SU-DHL-6 (cell line): ENCODE measurements around the gene STRN3.

Source experiments
- H2AFZ ChIP-seq: fragments of 200-600 bp; sonication (generic); 2 replicates; pipeline ENCODE4 v1.6.1; 2014; ENCODE audit warnings: low read depth, mild to moderate bottlenecking, moderate library complexity, mixed read lengths, antibody characterized with exemption, low read length; ENCODE audit not compliant: severe bottlenecking
- H3F3A ChIP-seq: fragments of 200-600 bp; shearing (Covaris generic); 2 replicates; pipeline ENCODE4 v1.6.0; 2016; ENCODE audit warnings: antibody characterized with exemption, mild to moderate bottlenecking; ENCODE audit not compliant: insufficient read depth
- H3K27ac ChIP-seq: fragments of 200-600 bp; sonication (generic); 2 replicates; pipeline ENCODE4 v1.5.1; 2016; ENCODE audit warnings: low read depth, mild to moderate bottlenecking, low read length, moderate library complexity, mixed read lengths
- H3K27me3 ChIP-seq: fragments of 200-600 bp; sonication (generic), shearing (Covaris generic); 2 replicates; pipeline ENCODE4 v1.6.0; 2014; ENCODE audit warnings: mild to moderate bottlenecking, low read length
- H3K36me3 ChIP-seq: fragments of 200-600 bp; sonication (generic); 2 replicates; pipeline ENCODE4 v1.6.1; 2014; ENCODE audit warnings: mild to moderate bottlenecking, low read length, mixed read lengths
- H3K4me2 ChIP-seq: fragments of 300-600, 200-600 bp; shearing (Covaris generic), sonication (generic); 2 replicates; pipeline ENCODE4 v1.6.0; 2014; ENCODE audit warnings: low read length, low read depth, mild to moderate bottlenecking; ENCODE audit not compliant: poor library complexity, severe bottlenecking
- H3K4me3 ChIP-seq: fragments of 200-600 bp; sonication (generic); 2 replicates; pipeline ENCODE4 v1.5.1; 2014; ENCODE audit warnings: antibody characterized with exemption, low read length, mild to moderate bottlenecking, mixed read lengths; ENCODE audit not compliant: insufficient read depth, poor library complexity, severe bottlenecking
- H3K79me2 ChIP-seq: fragments of 200-600 bp; sonication (generic); 2 replicates; pipeline ENCODE4 v1.6.1; 2014; ENCODE audit warnings: mild to moderate bottlenecking, low read length, moderate library complexity; ENCODE audit not compliant: insufficient read depth
- H3K9ac ChIP-seq: fragments of 200-600 bp; sonication (generic); 2 replicates; pipeline ENCODE4 v1.7.0; 2014; ENCODE audit warnings: mild to moderate bottlenecking, low read length
- H3K9me2 ChIP-seq: fragments of 200-600 bp; sonication (generic); replicated peaks from 2 replicates; pipeline ENCODE4 v1.6.1; 2014; ENCODE audit warnings: low read length; ENCODE audit not compliant: insufficient read depth
- H3K9me3 ChIP-seq: fragments of 200-600 bp; sonication (generic); 2 replicates; pipeline ENCODE4 v1.6.1; 2014; ENCODE audit warnings: low read length, mixed read lengths; ENCODE audit not compliant: insufficient read depth
- H4K20me1 ChIP-seq: fragments of 200-600 bp; sonication (generic); 2 replicates; pipeline ENCODE4 v1.6.1; 2014; ENCODE audit warnings: low read depth, mild to moderate bottlenecking, antibody characterized with exemption, low read length, moderate library complexity, mixed read lengths
- CTCF ChIP-seq: fragments of 200-600 bp; sonication (generic); IDR thresholded peaks from one replicate; pipeline ENCODE4 v1.5.1; 2017; ENCODE audit warnings: antibody characterized with exemption, mild to moderate bottlenecking, low read length, moderate library complexity; ENCODE audit not compliant: insufficient read depth, poor library complexity, severe bottlenecking
- EZH2phosphoT487 ChIP-seq: fragments of 200-600 bp; sonication (generic), shearing (Covaris generic); conservative IDR thresholded peaks from 2 replicates; pipeline ENCODE4 v1.6.1; 2018; ENCODE audit warnings: mild to moderate bottlenecking, antibody characterized with exemption, low read length, moderate library complexity, mixed read lengths

The STRN3 gene

DNA sequence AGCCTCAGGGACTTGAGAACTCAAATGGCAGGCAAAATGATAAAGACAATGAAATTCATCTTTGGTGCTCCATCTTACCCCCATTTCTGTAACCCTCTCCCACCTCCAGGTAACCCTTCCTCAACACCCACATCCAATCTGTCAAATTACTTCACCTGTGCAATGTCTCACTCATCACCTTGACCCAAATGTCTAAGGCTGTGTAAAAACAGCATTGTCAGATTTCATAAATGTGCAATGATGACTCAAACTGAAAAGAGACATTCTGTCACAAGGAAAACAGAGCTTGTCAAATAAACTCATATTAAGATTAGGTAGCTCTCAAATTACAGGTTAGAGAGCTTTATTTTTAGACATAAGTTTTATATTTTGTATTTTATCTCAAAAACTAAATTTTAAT, 171.7 kb downstream of the STRN3 start:
- no peak overlapping the region for H3K4me2 ChIP-seq
- H3K9me2 ChIP-seq: no peaks in the 10 kb centered on the region
- H3K27ac ChIP-seq: no peak overlapping the region
- H3K79me2 ChIP-seq: no peaks in the 10 kb centered on the region
- H3F3A ChIP-seq: no peaks in the 10 kb centered on the region
- no peaks in the 10 kb centered on the region for H4K20me1 ChIP-seq
- no peak overlapping the region for H3K4me3 ChIP-seq
- H2AFZ ChIP-seq: no peak overlapping the region
- TF ChIP-seq EZH2phosphoT487: no peak
- TF ChIP-seq CTCF: no peak
- H3K9ac ChIP-seq: no peak overlapping the region
- no peaks in the 10 kb centered on the region for H3K9me3 ChIP-seq
- no peaks in the 10 kb centered on the region for H3K36me3 ChIP-seq
- H3K27me3 ChIP-seq: no peaks in the 10 kb centered on the region

GRCh38 chr14:30853946-30854345, 172.2 kb downstream of the STRN3 start:
- Histone ChIP-seq H3K27ac (no peak overlapping the region), H2AFZ (no peak overlapping the region), H3K27me3 (no peaks in the 10 kb centered on the region), H3K4me3 (no peak overlapping the region), H3K9ac (no peak overlapping the region), H3K36me3 (no peaks in the 10 kb centered on the region), H4K20me1 (no peaks in the 10 kb centered on the region), H3K9me2 (no peaks in the 10 kb centered on the region), H3K9me3 (no peaks in the 10 kb centered on the region), H3K79me2 (no peaks in the 10 kb centered on the region), H3K4me2 (no peak overlapping the region), H3F3A (no peaks in the 10 kb centered on the region)
- no peak for TF ChIP-seq EZH2phosphoT487
- TF ChIP-seq CTCF: no peak

DNA sequence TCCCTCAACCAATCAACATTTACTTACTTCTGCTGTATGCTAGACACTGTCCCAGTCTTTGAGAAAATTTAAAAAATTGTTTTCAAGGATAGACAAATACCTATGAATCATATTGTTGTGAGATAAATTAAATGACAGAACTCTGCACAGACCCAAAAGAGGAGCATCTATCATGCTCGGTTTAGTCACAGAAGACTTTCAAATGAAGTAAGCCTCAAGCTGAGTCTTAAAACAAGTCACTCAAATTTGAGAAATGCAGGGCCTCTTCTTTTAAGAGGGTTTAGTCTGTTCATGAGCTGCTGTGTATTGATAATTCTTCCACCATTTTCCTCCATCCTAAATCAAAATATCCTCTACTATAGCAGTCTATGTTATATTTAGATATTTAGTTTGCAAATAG, 176.2 kb downstream of the STRN3 start:
- no peaks in the 10 kb centered on the region for H3K79me2 ChIP-seq
- TF ChIP-seq EZH2phosphoT487: no peak
- TF ChIP-seq CTCF: no peak
- H3K4me3 ChIP-seq: no peak overlapping the region
- H3K9me2 ChIP-seq: no peaks in the 10 kb centered on the region
- no peak overlapping the region for H3K4me2 ChIP-seq
- H3K27ac ChIP-seq: no peak overlapping the region
- no peaks in the 10 kb centered on the region for H3K9me3 ChIP-seq
- H2AFZ ChIP-seq: no peak overlapping the region
- H3K27me3 ChIP-seq: no peaks in the 10 kb centered on the region
- no peaks in the 10 kb centered on the region for H3F3A ChIP-seq
- no peaks in the 10 kb centered on the region for H3K36me3 ChIP-seq
- no peaks in the 10 kb centered on the region for H4K20me1 ChIP-seq
- H3K9ac ChIP-seq: no peak overlapping the region

GRCh38 chr14:30849354-30849753, 176.8 kb downstream of the STRN3 start:
- Histone ChIP-seq H3K9ac (no peak overlapping the region), H3K9me3 (no peaks in the 10 kb centered on the region), H3K79me2 (no peaks in the 10 kb centered on the region), H3K27me3 (no peaks in the 10 kb centered on the region), H3F3A (no peaks in the 10 kb centered on the region), H3K9me2 (no peaks in the 10 kb centered on the region), H3K36me3 (no peaks in the 10 kb centered on the region), H2AFZ (no peak overlapping the region), H3K4me2 (no peak overlapping the region), H3K4me3 (no peak overlapping the region), H4K20me1 (no peaks in the 10 kb centered on the region), H3K27ac (no peak overlapping the region)
- no peak for TF ChIP-seq EZH2phosphoT487
- no peak for TF ChIP-seq CTCF
